ENCODE measurements around the gene SMYD4. TPM values are rescaled to one million over a fixed set of nuclear protein-coding genes. Genes with fewer than 3 reads are reported as not detected.
A peak's percentile ranks its signal among the peaks of the same experiment; 100 is the strongest.

Gene SMYD4
- total and polyA plus RNA-seq, 9 of the 15 experiments (the other 6 are each of a cell fraction or from before 2014, with no cell fraction given), result 1.3 to 10.2 (median 6.7) TPM

- TF ChIP-seq ZNF384 (IDR thresholded peaks at IDR 0.05; ENCODE audit: low read depth, low read length) (peak; percentile 97), YBX1 (IDR thresholded peaks at IDR 0.05) (no peak), ETS2 (tag; IDR thresholded peaks at IDR 0.05; ENCODE audit: borderline replicate concordance, poor library complexity, severe bottlenecking) (no peak), ZNF75A (CRISPR knock-in tag; IDR thresholded peaks at IDR 0.05) (no peak), ZNF184 (CRISPR knock-in tag; IDR thresholded peaks at IDR 0.05) (no peak), ETV6 (IDR thresholded peaks at IDR 0.05; ENCODE audit: borderline replicate concordance in 1 of 2, low read depth in 2 of 2, low read length in 1 of 2) (no peak), ETV6 (CRISPR knock-in tag; IDR thresholded peaks at IDR 0.05; ENCODE audit: borderline replicate concordance) (no peak), MECOM (CRISPR knock-in tag; IDR thresholded peaks at IDR 0.05) (no peak), PKNOX1 (IDR thresholded peaks at IDR 0.05) (peak; percentile 30; the same call in 1 of the 2 replicates), MTA3 (IDR thresholded peaks at IDR 0.05; ENCODE audit: borderline replicate concordance) (no peak), ZNF764 (CRISPR knock-in tag; IDR thresholded peaks at IDR 0.05; ENCODE audit: low read depth) (no peak), THAP12 (CRISPR knock-in tag; IDR thresholded peaks at IDR 0.05) (no peak), HNRNPUL1 (IDR thresholded peaks at IDR 0.05; ENCODE audit: low read length) (no peak), ZNF785 (CRISPR knock-in tag; IDR thresholded peaks at IDR 0.05) (no peak), WHSC1 (IDR thresholded peaks at IDR 0.05; ENCODE audit: low read length) (no peak), POLR2H (tag; IDR thresholded peaks at IDR 0.05; ENCODE audit: low read depth) (no peak), C11orf30 (IDR thresholded peaks at IDR 0.05; ENCODE audit: low read depth) (peak; percentile 37; the same call in 1 of the 2 replicates), MAFK (IDR thresholded peaks at IDR 0.05; ENCODE audit: low read length) (no peak)
- TF ChIP-seq, protein P1, sequence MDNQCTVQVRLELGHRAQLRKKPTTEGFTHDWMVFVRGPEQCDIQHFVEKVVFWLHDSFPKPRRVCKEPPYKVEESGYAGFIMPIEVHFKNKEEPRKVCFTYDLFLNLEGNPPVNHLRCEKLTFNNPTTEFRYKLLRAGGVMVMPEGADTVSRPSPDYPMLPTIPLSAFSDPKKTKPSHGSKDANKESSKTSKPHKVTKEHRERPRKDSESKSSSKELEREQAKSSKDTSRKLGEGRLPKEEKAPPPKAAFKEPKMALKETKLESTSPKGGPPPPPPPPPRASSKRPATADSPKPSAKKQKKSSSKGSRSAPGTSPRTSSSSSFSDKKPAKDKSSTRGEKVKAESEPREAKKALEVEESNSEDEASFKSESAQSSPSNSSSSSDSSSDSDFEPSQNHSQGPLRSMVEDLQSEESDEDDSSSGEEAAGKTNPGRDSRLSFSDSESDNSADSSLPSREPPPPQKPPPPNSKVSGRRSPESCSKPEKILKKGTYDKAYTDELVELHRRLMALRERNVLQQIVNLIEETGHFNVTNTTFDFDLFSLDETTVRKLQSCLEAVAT (IDR thresholded peaks at IDR 0.05), result no peak
- TF ChIP-seq, protein P2, sequence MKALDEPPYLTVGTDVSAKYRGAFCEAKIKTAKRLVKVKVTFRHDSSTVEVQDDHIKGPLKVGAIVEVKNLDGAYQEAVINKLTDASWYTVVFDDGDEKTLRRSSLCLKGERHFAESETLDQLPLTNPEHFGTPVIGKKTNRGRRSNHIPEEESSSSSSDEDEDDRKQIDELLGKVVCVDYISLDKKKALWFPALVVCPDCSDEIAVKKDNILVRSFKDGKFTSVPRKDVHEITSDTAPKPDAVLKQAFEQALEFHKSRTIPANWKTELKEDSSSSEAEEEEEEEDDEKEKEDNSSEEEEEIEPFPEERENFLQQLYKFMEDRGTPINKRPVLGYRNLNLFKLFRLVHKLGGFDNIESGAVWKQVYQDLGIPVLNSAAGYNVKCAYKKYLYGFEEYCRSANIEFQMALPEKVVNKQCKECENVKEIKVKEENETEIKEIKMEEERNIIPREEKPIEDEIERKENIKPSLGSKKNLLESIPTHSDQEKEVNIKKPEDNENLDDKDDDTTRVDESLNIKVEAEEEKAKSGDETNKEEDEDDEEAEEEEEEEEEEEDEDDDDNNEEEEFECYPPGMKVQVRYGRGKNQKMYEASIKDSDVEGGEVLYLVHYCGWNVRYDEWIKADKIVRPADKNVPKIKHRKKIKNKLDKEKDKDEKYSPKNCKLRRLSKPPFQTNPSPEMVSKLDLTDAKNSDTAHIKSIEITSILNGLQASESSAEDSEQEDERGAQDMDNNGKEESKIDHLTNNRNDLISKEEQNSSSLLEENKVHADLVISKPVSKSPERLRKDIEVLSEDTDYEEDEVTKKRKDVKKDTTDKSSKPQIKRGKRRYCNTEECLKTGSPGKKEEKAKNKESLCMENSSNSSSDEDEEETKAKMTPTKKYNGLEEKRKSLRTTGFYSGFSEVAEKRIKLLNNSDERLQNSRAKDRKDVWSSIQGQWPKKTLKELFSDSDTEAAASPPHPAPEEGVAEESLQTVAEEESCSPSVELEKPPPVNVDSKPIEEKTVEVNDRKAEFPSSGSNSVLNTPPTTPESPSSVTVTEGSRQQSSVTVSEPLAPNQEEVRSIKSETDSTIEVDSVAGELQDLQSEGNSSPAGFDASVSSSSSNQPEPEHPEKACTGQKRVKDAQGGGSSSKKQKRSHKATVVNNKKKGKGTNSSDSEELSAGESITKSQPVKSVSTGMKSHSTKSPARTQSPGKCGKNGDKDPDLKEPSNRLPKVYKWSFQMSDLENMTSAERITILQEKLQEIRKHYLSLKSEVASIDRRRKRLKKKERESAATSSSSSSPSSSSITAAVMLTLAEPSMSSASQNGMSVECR (CRISPR knock-in tag; IDR thresholded peaks at IDR 0.05), result no peak
These were observed 9.8 kb upstream of the SMYD4 start (continued) for GRCh38 chr17:1839516-1839915.

Data from K562 (cell line).